Astrocyte (in vitro differentiated cells and primary cell): ENCODE data around the gene E4F1. TPM values are rescaled to one million over a fixed set of nuclear protein-coding genes. Genes with fewer than 3 reads are reported as not detected.

ENCODE experiments used
- DNase-seq: peaks from one replicate; pipeline ENCODE4 v3.0.0-alpha.2; 2010; ENCODE audit warnings: low read depth
- FAIRE-seq: peaks from 2 replicates; lab custom pipeline; 2011; peaks lifted over from hg19 to GRCh38; lab: Jason Lieb, UNC
- H2AFZ ChIP-seq: 2 replicates; pipeline ENCODE4 v1.6.0; 2012; ENCODE audit warnings: low read depth, low read length, inconsistent platforms
- H3K27ac ChIP-seq: 2 replicates; pipeline ENCODE4 v1.5.1; 2011; ENCODE audit warnings: low read depth, low read length, inconsistent platforms
- H3K27me3 ChIP-seq: 2 replicates; pipeline ENCODE4 v1.6.0; 2011; ENCODE audit warnings: low read length, inconsistent platforms; ENCODE audit not compliant: insufficient read depth
- H3K36me3 ChIP-seq: 2 replicates; pipeline ENCODE4 v1.5.1; 2011; ENCODE audit warnings: low read length, inconsistent platforms; ENCODE audit not compliant: insufficient read depth
- H3K4me1 ChIP-seq: 2 replicates; pipeline ENCODE4 v1.5.1; 2011; ENCODE audit warnings: low read length, inconsistent platforms; ENCODE audit not compliant: insufficient read depth
- H3K4me2 ChIP-seq: 2 replicates; pipeline ENCODE4 v1.6.0; 2012; ENCODE audit warnings: low read length, inconsistent platforms
- H3K4me3 ChIP-seq: 2 replicates; pipeline ENCODE4 v1.5.1; 2011; ENCODE audit warnings: low read depth, mild to moderate bottlenecking, low read length, inconsistent platforms; ENCODE audit not compliant: insufficient read depth
- H3K79me2 ChIP-seq: 2 replicates; pipeline ENCODE4 v1.6.0; 2012; ENCODE audit warnings: mild to moderate bottlenecking, low read length, inconsistent platforms; ENCODE audit not compliant: insufficient read depth
- H3K9ac ChIP-seq: 2 replicates; pipeline ENCODE4 v1.6.0; 2012; ENCODE audit warnings: mild to moderate bottlenecking, low read length, inconsistent platforms
- H3K9me3 ChIP-seq: 2 replicates; pipeline ENCODE4 v1.5.1; 2012; ENCODE audit warnings: low read depth, mild to moderate bottlenecking, low read length, inconsistent platforms; ENCODE audit not compliant: insufficient read depth
- H4K20me1 ChIP-seq: 2 replicates; pipeline ENCODE4 v1.6.0; 2012; ENCODE audit warnings: low read length, inconsistent platforms; ENCODE audit not compliant: insufficient read depth
- H3K27ac Mint-ChIP-seq: one replicate; pipeline ENCODE4 v1.8.0; 2021; ENCODE audit warnings: mild to moderate bottlenecking, mixed read lengths; ENCODE audit not compliant: unreplicated experiment
- H3K27me3 Mint-ChIP-seq: one replicate; pipeline ENCODE4 v1.8.0; 2021; ENCODE audit warnings: low read depth, mixed read lengths; ENCODE audit not compliant: unreplicated experiment
- H3K36me3 Mint-ChIP-seq: one replicate; pipeline ENCODE4 v1.8.0; 2021; ENCODE audit warnings: low read depth, mixed read lengths; ENCODE audit not compliant: unreplicated experiment
- H3K4me1 Mint-ChIP-seq: one replicate; pipeline ENCODE4 v1.8.0; 2021; ENCODE audit warnings: low read depth, mixed read lengths; ENCODE audit not compliant: unreplicated experiment
- H3K4me3 Mint-ChIP-seq: one replicate; pipeline ENCODE4 v1.8.0; 2021; ENCODE audit warnings: mild to moderate bottlenecking, moderate library complexity, mixed read lengths; ENCODE audit not compliant: unreplicated experiment
- H3K9me3 Mint-ChIP-seq: one replicate; pipeline ENCODE4 v1.8.0; 2021; ENCODE audit warnings: mild to moderate bottlenecking, mixed read lengths; ENCODE audit not compliant: unreplicated experiment
- EZH2 ChIP-seq: IDR thresholded peaks from 2 replicates; pipeline ENCODE4 v1.6.1; 2012; ENCODE audit warnings: mild to moderate bottlenecking, low read length, inconsistent platforms; ENCODE audit not compliant: insufficient read depth
- total RNA-seq: library from RNA; stranded (reverse); gene quantifications from 2 replicates; pipeline ENCODE4 v1.2.1, GENCODE V29; 2021
- TF ChIP-seq, protein P1 (sequence below): IDR thresholded peaks from 2 replicates; pipeline ENCODE4 v1.5.1; 2011; ENCODE audit warnings: low read depth, mild to moderate bottlenecking, inconsistent platforms, low read length, moderate library complexity; ENCODE audit not compliant: insufficient read depth

Gene E4F1
- total RNA-seq, 1 donor from 2014 or later, result 22.8 TPM

GRCh38 chr16:2278272-2278608, 54.8 kb downstream of the E4F1 start:
- peaks cover 13% of the 10 kb centered on the region for H3K27me3 Mint-ChIP-seq
- Histone ChIP-seq H3K9me3 (no peaks in the 10 kb centered on the region), H2AFZ (no peak overlapping the region), H3K79me2 (no peaks in the 10 kb centered on the region), H3K4me2 (no peak overlapping the region), H4K20me1 (no peaks in the 10 kb centered on the region), H3K4me3 (no peak overlapping the region), H3K27me3 (peaks cover 3% of the 10 kb centered on the region), H3K4me1 (no peaks in the 10 kb centered on the region), H3K36me3 (no peaks in the 10 kb centered on the region), H3K27ac (no peak overlapping the region), H3K9ac (no peak overlapping the region)
- H3K4me1 Mint-ChIP-seq, result no peaks in the 10 kb centered on the region
- H3K36me3 Mint-ChIP-seq, result peaks cover 2% of the 10 kb centered on the region
- no peak for FAIRE-seq
- no peak overlapping the region for H3K4me3 Mint-ChIP-seq
- no peak overlapping the region for H3K27ac Mint-ChIP-seq
- no peak for TF ChIP-seq EZH2
- TF ChIP-seq, protein P1, sequence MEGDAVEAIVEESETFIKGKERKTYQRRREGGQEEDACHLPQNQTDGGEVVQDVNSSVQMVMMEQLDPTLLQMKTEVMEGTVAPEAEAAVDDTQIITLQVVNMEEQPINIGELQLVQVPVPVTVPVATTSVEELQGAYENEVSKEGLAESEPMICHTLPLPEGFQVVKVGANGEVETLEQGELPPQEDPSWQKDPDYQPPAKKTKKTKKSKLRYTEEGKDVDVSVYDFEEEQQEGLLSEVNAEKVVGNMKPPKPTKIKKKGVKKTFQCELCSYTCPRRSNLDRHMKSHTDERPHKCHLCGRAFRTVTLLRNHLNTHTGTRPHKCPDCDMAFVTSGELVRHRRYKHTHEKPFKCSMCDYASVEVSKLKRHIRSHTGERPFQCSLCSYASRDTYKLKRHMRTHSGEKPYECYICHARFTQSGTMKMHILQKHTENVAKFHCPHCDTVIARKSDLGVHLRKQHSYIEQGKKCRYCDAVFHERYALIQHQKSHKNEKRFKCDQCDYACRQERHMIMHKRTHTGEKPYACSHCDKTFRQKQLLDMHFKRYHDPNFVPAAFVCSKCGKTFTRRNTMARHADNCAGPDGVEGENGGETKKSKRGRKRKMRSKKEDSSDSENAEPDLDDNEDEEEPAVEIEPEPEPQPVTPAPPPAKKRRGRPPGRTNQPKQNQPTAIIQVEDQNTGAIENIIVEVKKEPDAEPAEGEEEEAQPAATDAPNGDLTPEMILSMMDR, result no peak
- DNase-seq, result no peak
- H3K9me3 Mint-ChIP-seq, result no peaks in the 10 kb centered on the region

GRCh38 chr16:2278956-2279800, 55.8 kb downstream of the E4F1 start:
- Histone ChIP-seq H3K27ac (no peak overlapping the region), H2AFZ (no peak overlapping the region), H3K9me3 (no peaks in the 10 kb centered on the region), H3K36me3 (no peaks in the 10 kb centered on the region), H3K27me3 (peaks cover 3% of the 10 kb centered on the region), H3K79me2 (no peaks in the 10 kb centered on the region), H4K20me1 (no peaks in the 10 kb centered on the region), H3K4me3 (no peak overlapping the region), H3K4me2 (no peak overlapping the region), H3K4me1 (no peaks in the 10 kb centered on the region), H3K9ac (no peak overlapping the region)
- no peak overlapping the region for H3K27ac Mint-ChIP-seq
- FAIRE-seq, result no peak
- H3K27me3 Mint-ChIP-seq, result peaks cover 20% of the 10 kb centered on the region
- H3K4me3 Mint-ChIP-seq, result no peak overlapping the region
- DNase-seq, result no peak
- no peaks in the 10 kb centered on the region for H3K9me3 Mint-ChIP-seq
- no peaks in the 10 kb centered on the region for H3K36me3 Mint-ChIP-seq
- H3K4me1 Mint-ChIP-seq, result no peaks in the 10 kb centered on the region
- TF ChIP-seq, protein P1, result no peak
- TF ChIP-seq EZH2, result no peak

- no peaks in the 10 kb centered on the region for H3K9me3 ChIP-seq
- no peak for TF ChIP-seq EZH2
- TF ChIP-seq, protein P1, result no peak
- FAIRE-seq, result no peak
- H3K79me2 ChIP-seq, result no peaks in the 10 kb centered on the region
- Mint-ChIP-seq H3K9me3 (no peaks in the 10 kb centered on the region), H3K27me3 (peaks cover 22% of the 10 kb centered on the region), H3K27ac (no peak overlapping the region), H3K36me3 (peaks cover 2% of the 10 kb centered on the region), H3K4me1 (no peaks in the 10 kb centered on the region), H3K4me3 (no peak overlapping the region)
- no peak overlapping the region for H3K4me2 ChIP-seq
- no peak overlapping the region for H3K9ac ChIP-seq
- H4K20me1 ChIP-seq, result no peaks in the 10 kb centered on the region
- no peak overlapping the region for H3K27ac ChIP-seq
- no peak overlapping the region for H2AFZ ChIP-seq
- no peaks in the 10 kb centered on the region for H3K4me1 ChIP-seq
- no peaks in the 10 kb centered on the region for H3K36me3 ChIP-seq
- H3K4me3 ChIP-seq, result no peak overlapping the region
- H3K27me3 ChIP-seq, result peaks cover 3% of the 10 kb centered on the region
- no peak for DNase-seq
Measured at GRCh38 chr16:2280461-2280860, 57.1 kb downstream of the E4F1 start.
